GM12874 (cell line): Measurements from ENCODE around the gene CPA5.

Experiments
- CTCF ChIP-seq: IDR thresholded peaks from 2 replicates; pipeline ENCODE4 v1.5.1; 2011; ENCODE audit warnings: low read depth, mild to moderate bottlenecking, control low read depth, low read length, moderate library complexity; ENCODE audit not compliant: insufficient read depth

Gene CPA5

GRCh38 chr7:130356121-130356875 lies 11.7 kb downstream of the CPA5 start:
- TF ChIP-seq CTCF: no peak

DNA sequence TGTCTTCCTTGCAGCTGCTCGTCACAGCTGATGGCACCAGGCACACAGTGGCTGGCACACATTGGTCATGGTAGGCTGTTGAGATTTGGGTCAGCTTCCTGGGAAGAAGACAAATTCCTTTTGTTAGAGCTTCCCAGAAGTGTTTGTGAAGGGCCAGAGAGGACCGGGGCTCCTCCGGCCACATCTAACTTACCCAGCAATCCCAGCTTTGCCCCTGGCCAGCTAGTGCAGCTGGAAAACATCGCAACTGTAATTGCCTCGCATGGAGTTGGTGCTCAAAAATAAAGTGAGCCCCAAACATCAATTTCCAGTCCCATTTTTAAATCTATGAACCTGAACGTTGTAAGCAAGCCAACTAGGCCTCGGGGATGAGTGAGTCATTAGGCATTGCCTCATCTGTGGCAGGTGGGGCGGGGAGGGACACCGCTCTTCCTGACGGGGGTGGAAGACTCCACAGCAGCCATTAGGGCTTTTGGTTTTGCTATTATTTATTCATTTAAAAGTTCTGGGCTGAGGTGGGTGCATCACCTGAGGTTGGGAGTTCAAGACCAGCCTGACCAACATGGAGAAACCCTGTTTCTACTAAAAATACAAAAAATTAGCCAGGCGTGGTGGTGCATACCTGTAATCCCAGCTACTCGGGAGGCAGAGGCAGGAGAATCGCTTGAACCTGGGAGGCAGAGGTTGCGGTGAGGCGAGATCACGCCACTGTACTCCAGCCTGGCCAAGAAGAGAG lies 12.4 kb downstream of the CPA5 start:
- TF ChIP-seq CTCF: no peak

- TF ChIP-seq CTCF: no peak
These were observed 13.9 kb downstream of the CPA5 start for GRCh38 chr7:130358471-130358870.

GRCh38 chr7:130359276-130359857 lies 14.8 kb downstream of the CPA5 start:
- no peak for TF ChIP-seq CTCF

- no peak for TF ChIP-seq CTCF
These were observed 15.9 kb downstream of the CPA5 start for GRCh38 chr7:130360518-130360917.

DNA sequence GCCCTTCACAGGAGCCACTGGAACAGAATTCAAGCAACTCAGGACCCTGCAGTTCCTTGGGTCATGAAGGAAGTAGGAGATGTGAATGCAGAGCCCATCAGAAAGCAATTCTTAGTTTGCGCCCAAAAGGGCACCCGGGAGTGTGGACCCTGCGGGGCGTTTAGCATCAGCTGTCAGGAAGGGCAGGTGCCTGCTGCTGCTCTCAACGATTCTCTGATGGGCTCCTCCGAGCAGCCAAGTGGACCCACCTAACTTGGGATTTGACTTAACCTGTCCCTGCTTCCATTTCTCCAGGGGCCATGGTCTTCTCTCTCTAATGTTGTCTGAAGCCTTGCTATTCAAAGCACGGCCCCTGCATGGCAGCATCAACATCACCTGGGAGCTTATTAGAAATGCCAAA lies 17.1 kb downstream of the CPA5 start:
- no peak for TF ChIP-seq CTCF

GRCh38 chr7:130362251-130362816 lies 17.7 kb downstream of the CPA5 start:
- TF ChIP-seq CTCF: no peak
